Epithelial cell of esophagus (primary cell): ENCODE measurements around the gene ZNF606.

Source experiments
- DNase-seq: peaks from one replicate; pipeline ENCODE4 v3.0.0; 2010; ENCODE audit warnings: low read depth
- H3K4me3 ChIP-seq: 2 replicates; pipeline ENCODE4 v1.5.1; 2011; ENCODE audit warnings: mild to moderate bottlenecking, low read length, control low read depth
- TF ChIP-seq, protein P1 (sequence below): IDR thresholded peaks from 2 replicates; pipeline ENCODE4 v1.5.1; 2011; ENCODE audit warnings: low read depth, mild to moderate bottlenecking, low read length, control low read depth, inconsistent platforms; ENCODE audit not compliant: insufficient read depth; ENCODE audit errors: missing control alignments

ZNF606 gene

DNA sequence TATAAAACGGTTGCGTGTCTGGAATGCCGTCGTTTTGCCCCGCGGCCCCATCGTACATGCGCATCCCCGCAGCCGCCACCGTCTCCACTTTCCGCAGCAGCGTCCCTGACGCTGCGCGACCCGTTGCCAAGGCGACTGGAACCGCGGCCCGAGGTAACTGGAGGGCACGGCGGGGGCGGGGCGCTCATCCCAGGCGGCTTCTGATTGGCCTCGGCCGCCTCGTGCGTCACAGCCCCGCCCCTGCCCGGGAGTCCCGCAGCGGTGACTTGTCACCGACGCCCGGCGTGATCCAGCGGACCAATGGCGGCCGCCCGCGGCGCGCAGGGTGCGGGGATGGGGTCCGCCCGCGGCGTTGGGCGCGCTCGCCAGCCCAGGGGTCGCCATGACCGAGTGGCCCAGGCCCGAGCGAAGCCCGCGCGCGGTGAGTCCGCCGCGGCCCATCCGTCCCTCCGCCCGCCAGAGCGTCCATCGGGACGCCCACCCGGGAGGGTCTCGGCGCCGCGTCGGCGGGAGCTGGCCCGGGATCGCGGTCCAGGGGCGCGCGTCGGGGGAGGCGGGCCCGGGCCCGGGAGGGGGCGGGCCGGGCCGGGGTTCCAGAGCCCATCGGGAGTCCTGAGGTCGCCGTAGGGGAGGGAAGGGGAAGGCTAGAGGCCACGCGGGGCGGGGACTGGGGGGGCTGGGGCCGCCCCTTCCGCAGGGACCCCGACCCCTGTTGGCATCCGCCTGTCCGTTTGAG is 31.3 kb upstream of the ZNF606 start, which contains the start of gene ZSCAN1:
Gene ZSCAN1 (plus strand): TSS at position 285 of the 736 bp plus-strand sequence. CDS start 3,812 bp downstream, outside the sequence.
- no peak within 1 kb of the TSS for H3K4me3 ChIP-seq
- peak; percentile 52 for DNase-seq

DNA sequence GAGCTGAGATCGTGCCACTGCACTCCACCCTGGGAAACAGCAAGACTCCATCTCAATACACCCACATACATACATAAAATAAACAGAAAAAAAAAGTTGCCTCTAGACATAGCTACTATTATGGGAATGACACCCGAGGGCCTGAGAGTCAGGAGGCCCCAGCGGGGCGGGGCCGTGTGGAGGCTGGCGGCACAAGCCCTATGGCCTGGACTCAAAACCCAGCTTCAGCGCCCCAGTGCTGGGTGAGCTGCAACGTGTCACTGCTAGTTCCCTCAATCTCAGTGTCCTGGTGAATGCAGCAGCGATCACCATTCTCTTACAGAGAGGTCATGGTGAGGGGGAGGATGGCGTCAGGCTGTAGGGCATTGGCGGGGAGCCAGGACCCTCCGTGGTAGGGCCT is 22.0 kb upstream of the ZNF606 start:
- TF ChIP-seq, protein P1, sequence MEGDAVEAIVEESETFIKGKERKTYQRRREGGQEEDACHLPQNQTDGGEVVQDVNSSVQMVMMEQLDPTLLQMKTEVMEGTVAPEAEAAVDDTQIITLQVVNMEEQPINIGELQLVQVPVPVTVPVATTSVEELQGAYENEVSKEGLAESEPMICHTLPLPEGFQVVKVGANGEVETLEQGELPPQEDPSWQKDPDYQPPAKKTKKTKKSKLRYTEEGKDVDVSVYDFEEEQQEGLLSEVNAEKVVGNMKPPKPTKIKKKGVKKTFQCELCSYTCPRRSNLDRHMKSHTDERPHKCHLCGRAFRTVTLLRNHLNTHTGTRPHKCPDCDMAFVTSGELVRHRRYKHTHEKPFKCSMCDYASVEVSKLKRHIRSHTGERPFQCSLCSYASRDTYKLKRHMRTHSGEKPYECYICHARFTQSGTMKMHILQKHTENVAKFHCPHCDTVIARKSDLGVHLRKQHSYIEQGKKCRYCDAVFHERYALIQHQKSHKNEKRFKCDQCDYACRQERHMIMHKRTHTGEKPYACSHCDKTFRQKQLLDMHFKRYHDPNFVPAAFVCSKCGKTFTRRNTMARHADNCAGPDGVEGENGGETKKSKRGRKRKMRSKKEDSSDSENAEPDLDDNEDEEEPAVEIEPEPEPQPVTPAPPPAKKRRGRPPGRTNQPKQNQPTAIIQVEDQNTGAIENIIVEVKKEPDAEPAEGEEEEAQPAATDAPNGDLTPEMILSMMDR: no peak
- no peak for DNase-seq
- H3K4me3 ChIP-seq: no peak overlapping the region

More for the DNA sequence above, 31.3 kb upstream of the ZNF606 start, which contains the start of gene ZSCAN1:
- TF ChIP-seq, protein P1: no peak

DNA sequence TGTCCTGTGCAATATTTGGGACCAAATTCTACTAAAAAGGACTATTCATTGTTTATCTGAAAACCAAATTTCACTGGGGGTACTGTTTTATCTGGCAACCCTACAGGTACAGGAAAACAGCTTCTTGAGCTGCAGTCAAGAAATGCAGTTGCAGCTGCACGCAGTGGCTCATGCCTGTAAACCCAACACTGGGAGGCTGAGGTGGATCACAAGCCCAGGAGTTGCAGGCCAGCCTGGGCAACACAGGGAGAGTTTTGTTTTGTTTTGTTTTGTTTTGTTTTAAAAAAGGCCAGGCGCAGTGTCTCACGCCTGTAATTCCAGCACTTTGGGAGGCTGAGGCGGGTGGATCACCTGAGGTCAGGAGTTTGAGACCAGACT is 19.7 kb upstream of the ZNF606 start:
- DNase-seq: no peak
- TF ChIP-seq, protein P1: no peak

DNA sequence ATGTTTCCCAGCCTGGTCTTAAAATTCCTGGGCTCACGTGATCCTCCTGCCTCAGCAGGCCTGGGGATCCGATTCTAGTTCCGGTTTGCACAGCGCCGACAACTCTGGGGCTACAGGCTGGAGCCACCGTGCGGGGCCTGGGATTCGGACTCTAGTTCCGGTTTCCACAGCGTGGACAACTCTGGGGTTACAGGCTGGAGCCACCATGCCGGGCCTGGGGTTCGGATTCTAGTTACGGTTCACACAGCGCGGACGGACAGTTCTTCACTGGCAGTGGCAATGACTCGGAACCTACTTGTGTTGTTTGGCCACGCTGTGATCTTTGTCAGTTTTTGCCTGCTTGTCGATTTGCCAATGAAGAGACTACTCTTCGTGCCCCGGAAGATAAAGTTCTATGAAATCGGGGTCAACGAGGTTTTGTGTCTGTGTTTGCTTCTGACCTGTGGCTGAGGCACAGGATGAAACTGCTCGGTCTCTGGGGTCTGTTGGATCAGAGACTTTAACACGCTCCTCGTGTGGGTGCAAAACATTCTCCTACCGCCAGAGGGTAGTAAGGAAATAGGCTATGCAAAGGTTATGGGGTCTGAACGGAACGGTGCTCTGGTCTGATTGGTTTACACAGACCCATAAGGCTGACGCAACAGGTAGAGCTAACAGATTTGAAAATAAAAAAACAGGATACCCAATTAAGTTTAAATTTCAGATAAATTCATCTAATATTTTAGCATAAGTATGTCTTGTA is 19.1 kb upstream of the ZNF606 start:
- TF ChIP-seq, protein P1: peak; percentile 21
- no peak overlapping the region for H3K4me3 ChIP-seq
- peak; percentile 22 for DNase-seq

More for the DNA sequence above, 19.7 kb upstream of the ZNF606 start:
- no peak overlapping the region for H3K4me3 ChIP-seq

DNA sequence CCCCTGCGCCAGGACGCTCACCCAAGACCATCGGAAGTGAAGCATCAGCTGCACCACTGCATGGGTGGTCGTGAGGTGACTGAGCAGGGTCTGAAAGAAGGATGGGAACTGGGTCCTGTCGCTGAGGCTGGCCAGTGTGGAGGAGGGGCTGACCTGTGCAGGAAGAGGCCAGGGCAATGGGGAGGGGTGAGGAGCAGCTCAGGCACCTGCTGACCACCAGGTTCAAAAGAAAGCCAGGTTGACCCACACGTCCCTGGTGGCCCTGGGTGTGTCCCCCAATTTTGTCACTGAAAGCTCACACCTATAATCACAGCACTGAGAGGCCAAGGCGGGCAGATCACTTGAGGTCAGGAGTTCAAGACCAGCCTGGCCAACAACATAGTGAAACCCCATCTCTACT is 17.5 kb upstream of the ZNF606 start:
- no peak overlapping the region for H3K4me3 ChIP-seq
- TF ChIP-seq, protein P1: no peak
- no peak for DNase-seq

DNA sequence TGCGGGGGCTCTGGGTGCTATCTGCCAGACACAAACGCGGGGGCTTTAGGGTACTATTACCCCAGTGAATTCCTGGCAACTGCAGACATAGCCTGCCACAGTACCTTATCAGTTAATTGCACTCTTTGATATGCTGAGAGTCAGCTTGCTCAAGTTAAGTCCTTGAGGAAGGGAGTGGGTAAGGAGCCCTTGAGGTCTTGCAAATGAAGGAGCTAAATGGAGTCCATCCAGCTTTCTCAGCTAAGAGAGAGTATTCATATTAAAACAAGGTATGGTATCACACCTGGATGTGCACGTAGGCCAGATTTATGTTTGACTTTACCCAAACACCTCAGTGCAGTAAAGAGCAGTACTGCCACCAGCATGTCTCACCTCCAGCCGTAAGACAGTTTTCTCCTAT is 11.5 kb upstream of the ZNF606 start:
- TF ChIP-seq, protein P1: no peak
- DNase-seq: no peak
- H3K4me3 ChIP-seq: no peak overlapping the region
